Left ventricle myocardium inferior (tissue), 1 donor: ENCODE data around the gene LSAMP. TPM values are rescaled to one million over a fixed set of nuclear protein-coding genes. Genes with fewer than 3 reads are reported as not detected.

ENCODE experiments used
- DNase-seq: peaks from one replicate; pipeline ENCODE4 v3.0.0-alpha.2; 2020
- H3K27ac ChIP-seq: fragments of 200-600 bp; replicated peaks from 2 replicates; pipeline ENCODE4 v1.8.0; 2021
- H3K27me3 ChIP-seq: fragments of 200-600 bp; 2 replicates; pipeline ENCODE4 v1.8.0; 2021; ENCODE audit warnings: low read depth
- H3K36me3 ChIP-seq: fragments of 200-600 bp; 2 replicates; pipeline ENCODE4 v1.8.0; 2021
- H3K4me1 ChIP-seq: fragments of 200-600 bp; 2 replicates; pipeline ENCODE4 v1.8.0; 2021
- H3K4me3 ChIP-seq: fragments of 200-600 bp; 2 replicates; pipeline ENCODE4 v1.8.0; 2021; ENCODE audit warnings: mild to moderate bottlenecking, moderate library complexity
- H3K9me3 ChIP-seq: fragments of 200-600 bp; replicated peaks from 2 replicates; pipeline ENCODE4 v1.8.0; 2021
- CTCF ChIP-seq: fragments of 200-600 bp; IDR thresholded peaks from 2 replicates; pipeline ENCODE4 v1.8.0; 2021; ENCODE audit warnings: antibody characterized with exemption, mild to moderate bottlenecking, borderline replicate concordance
- intact Hi-C: fragments of 100-400 bp; cut with micrococcal nuclease; formaldehyde crosslinking; loops from one replicate; pipeline ENCODE4 v1.11.0; 2022
- total RNA-seq: library from RNA; stranded (reverse); fragmentation: NEBNext Ultra II Directional; extraction: Animal tissue kit (Norgen Biotek cat#: 25700); gene quantifications from one replicate; pipeline ENCODE4 v1.2.1, GENCODE V29; 2021
- donor health status: DM: no; HTN: yes; CAD: no; lungs with severe emphysema.

LSAMP gene
- total RNA-seq, 1 donor from 2014 or later: 1.2 TPM

GRCh38 chr3:116165641-116166040 is 279.6 kb downstream of the LSAMP start:
- H3K4me1 ChIP-seq: no peaks in the 10 kb centered on the region
- H3K27ac ChIP-seq: no peak overlapping the region
- no peaks in the 10 kb centered on the region for H3K36me3 ChIP-seq
- intact Hi-C loops: no loop called here
- DNase-seq: no peak
- H3K9me3 ChIP-seq: no peaks in the 10 kb centered on the region
- no peak for TF ChIP-seq CTCF
- H3K4me3 ChIP-seq: no peak overlapping the region
- H3K27me3 ChIP-seq: no peaks in the 10 kb centered on the region

GRCh38 chr3:116165135-116165534 is 280.2 kb downstream of the LSAMP start:
- Histone ChIP-seq H3K27ac (no peak overlapping the region), H3K27me3 (no peaks in the 10 kb centered on the region), H3K9me3 (no peaks in the 10 kb centered on the region), H3K36me3 (no peaks in the 10 kb centered on the region), H3K4me1 (no peaks in the 10 kb centered on the region), H3K4me3 (no peak overlapping the region)
- no peak for TF ChIP-seq CTCF
- no peak for DNase-seq
- intact Hi-C loops: no loop called here

- no peaks in the 10 kb centered on the region for H3K27me3 ChIP-seq
- no peak overlapping the region for H3K4me3 ChIP-seq
- no peaks in the 10 kb centered on the region for H3K4me1 ChIP-seq
- intact Hi-C loops: no loop called here
- DNase-seq: no peak
- H3K36me3 ChIP-seq: no peaks in the 10 kb centered on the region
- no peak overlapping the region for H3K27ac ChIP-seq
- no peaks in the 10 kb centered on the region for H3K9me3 ChIP-seq
- no peak for TF ChIP-seq CTCF
Observed at GRCh38 chr3:116164039-116164438, 281.2 kb downstream of the LSAMP start.

GRCh38 chr3:116161575-116162525 is 283.4 kb downstream of the LSAMP start:
- no peak overlapping the region for H3K27ac ChIP-seq
- H3K27me3 ChIP-seq: no peaks in the 10 kb centered on the region
- H3K4me3 ChIP-seq: no peak overlapping the region
- intact Hi-C loops: no loop called here
- no peak for DNase-seq
- H3K36me3 ChIP-seq: no peaks in the 10 kb centered on the region
- H3K9me3 ChIP-seq: no peaks in the 10 kb centered on the region
- no peak for TF ChIP-seq CTCF
- no peaks in the 10 kb centered on the region for H3K4me1 ChIP-seq

GRCh38 chr3:116160594-116160993 is 284.7 kb downstream of the LSAMP start:
- no peak for DNase-seq
- Histone ChIP-seq H3K27ac (no peak overlapping the region), H3K27me3 (no peaks in the 10 kb centered on the region), H3K36me3 (no peaks in the 10 kb centered on the region), H3K4me1 (no peaks in the 10 kb centered on the region), H3K9me3 (no peaks in the 10 kb centered on the region), H3K4me3 (no peak overlapping the region)
- intact Hi-C loops: no loop called here
- TF ChIP-seq CTCF: no peak
